Measurements from ENCODE around the gene KAT8. TPM values are rescaled to one million over a fixed set of nuclear protein-coding genes. Genes with fewer than 3 reads are reported as not detected.

The KAT8 gene
- total and polyA plus RNA-seq, 2 of the 13 experiments (the other 11 are each of a cell fraction or from before 2014, with no cell fraction given): 79.0 to 84.2 TPM

DNA sequence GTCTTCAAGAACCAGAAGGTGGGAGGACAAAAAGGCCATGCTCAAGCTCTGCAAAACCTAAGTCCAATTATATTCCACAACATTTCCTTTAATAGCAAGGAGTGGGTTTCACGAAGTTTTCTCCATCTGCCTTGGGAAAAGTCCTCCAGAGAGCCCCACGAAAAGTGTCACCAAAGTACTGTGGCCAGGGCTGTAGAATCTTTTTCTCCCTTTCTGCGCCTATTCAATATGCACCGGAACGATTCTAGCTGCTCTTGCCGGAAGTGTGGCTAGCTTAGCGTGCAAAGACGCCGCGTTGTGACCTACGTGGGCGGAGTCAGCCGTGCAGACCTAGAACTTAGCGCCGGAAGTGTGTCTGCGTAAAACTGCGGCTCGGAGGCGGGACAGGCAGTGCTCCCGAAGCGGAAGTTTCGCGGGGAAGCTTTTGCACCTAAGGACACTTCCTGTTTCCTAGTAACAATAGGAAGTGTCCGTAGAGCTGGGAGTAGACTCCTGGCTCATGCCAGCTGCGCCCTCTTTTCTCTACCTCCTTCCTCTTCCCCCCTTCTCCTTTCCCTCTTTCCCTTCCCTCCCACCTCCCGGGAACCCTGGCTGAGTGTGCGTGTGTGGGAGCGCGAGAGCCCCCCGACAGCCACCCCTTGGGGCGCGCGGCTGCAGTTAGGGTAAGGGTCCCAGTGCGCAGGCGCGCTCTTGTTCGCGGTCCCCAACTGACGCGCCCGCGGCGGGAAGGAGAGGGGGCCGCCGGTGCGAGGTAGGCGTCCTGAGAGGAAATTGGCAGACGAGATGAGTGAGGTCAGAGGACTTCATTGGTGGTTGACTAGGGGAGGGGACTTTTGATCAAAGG lies 43.3 kb upstream of the KAT8 start, which contains the start of the genes ZNF646 and ZNF668 (continued):
- TF ChIP-seq, protein P1, sequence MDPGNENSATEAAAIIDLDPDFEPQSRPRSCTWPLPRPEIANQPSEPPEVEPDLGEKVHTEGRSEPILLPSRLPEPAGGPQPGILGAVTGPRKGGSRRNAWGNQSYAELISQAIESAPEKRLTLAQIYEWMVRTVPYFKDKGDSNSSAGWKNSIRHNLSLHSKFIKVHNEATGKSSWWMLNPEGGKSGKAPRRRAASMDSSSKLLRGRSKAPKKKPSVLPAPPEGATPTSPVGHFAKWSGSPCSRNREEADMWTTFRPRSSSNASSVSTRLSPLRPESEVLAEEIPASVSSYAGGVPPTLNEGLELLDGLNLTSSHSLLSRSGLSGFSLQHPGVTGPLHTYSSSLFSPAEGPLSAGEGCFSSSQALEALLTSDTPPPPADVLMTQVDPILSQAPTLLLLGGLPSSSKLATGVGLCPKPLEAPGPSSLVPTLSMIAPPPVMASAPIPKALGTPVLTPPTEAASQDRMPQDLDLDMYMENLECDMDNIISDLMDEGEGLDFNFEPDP (CRISPR knock-in tag; conservative IDR thresholded peaks at IDR 0.05): peak; percentile 60; the same call in 1 of the 2 replicates
- 0 out of 2 replicates have a peak, but pooled peaks have one; percentile 33 for TF ChIP-seq ZNF746 (CRISPR knock-in tag; IDR thresholded peaks at IDR 0.05)
- TF ChIP-seq SP140L (CRISPR knock-in tag; IDR thresholded peaks at IDR 0.05; ENCODE audit: borderline replicate concordance): no peak; the same call in 1 of the 2 replicates
- TF ChIP-seq, protein P2, sequence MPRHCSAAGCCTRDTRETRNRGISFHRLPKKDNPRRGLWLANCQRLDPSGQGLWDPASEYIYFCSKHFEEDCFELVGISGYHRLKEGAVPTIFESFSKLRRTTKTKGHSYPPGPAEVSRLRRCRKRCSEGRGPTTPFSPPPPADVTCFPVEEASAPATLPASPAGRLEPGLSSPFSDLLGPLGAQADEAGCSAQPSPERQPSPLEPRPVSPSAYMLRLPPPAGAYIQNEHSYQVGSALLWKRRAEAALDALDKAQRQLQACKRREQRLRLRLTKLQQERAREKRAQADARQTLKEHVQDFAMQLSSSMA (CRISPR knock-in tag; IDR thresholded peaks at IDR 0.05): peak; percentile 100
- TF ChIP-seq SMARCE1 (IDR thresholded peaks at IDR 0.05; ENCODE audit: borderline replicate concordance): no peak
- no peak for TF ChIP-seq ZNF549 (CRISPR knock-in tag; IDR thresholded peaks at IDR 0.05)
- TF ChIP-seq, protein P3, sequence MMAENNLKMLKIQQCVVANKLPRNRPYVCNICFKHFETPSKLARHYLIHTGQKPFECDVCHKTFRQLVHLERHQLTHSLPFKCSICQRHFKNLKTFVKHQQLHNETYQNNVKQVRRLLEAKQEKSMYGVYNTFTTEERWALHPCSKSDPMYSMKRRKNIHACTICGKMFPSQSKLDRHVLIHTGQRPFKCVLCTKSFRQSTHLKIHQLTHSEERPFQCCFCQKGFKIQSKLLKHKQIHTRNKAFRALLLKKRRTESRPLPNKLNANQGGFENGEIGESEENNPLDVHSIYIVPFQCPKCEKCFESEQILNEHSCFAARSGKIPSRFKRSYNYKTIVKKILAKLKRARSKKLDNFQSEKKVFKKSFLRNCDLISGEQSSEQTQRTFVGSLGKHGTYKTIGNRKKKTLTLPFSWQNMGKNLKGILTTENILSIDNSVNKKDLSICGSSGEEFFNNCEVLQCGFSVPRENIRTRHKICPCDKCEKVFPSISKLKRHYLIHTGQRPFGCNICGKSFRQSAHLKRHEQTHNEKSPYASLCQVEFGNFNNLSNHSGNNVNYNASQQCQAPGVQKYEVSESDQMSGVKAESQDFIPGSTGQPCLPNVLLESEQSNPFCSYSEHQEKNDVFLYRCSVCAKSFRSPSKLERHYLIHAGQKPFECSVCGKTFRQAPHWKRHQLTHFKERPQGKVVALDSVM (CRISPR knock-in tag; IDR thresholded peaks at IDR 0.05): peak; percentile 53
- no peak; the same call in 1 of the 2 replicates for TF ChIP-seq PAX8 (CRISPR knock-in tag; IDR thresholded peaks at IDR 0.05; ENCODE audit: borderline replicate concordance)
- no peak for TF ChIP-seq CBX2 (IDR thresholded peaks at IDR 0.05; ENCODE audit: low read depth, low read length)
- no peak for TF ChIP-seq CBX2 (CRISPR knock-in tag; IDR thresholded peaks at IDR 0.05; ENCODE audit: low read depth)
- TF ChIP-seq, protein P4, sequence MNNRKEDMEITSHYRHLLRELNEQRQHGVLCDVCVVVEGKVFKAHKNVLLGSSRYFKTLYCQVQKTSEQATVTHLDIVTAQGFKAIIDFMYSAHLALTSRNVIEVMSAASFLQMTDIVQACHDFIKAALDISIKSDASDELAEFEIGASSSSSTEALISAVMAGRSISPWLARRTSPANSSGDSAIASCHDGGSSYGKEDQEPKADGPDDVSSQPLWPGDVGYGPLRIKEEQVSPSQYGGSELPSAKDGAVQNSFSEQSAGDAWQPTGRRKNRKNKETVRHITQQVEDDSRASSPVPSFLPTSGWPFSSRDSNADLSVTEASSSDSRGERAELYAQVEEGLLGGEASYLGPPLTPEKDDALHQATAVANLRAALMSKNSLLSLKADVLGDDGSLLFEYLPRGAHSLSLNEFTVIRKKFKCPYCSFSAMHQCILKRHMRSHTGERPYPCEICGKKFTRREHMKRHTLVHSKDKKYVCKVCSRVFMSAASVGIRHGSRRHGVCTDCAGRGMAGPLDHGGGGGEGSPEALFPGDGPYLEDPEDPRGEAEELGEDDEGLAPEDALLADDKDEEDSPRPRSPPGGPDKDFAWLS (CRISPR knock-in tag; IDR thresholded peaks at IDR 0.05; ENCODE audit: borderline replicate concordance): no peak; the same call in 1 of the 2 replicates
- TF ChIP-seq, protein P5, sequence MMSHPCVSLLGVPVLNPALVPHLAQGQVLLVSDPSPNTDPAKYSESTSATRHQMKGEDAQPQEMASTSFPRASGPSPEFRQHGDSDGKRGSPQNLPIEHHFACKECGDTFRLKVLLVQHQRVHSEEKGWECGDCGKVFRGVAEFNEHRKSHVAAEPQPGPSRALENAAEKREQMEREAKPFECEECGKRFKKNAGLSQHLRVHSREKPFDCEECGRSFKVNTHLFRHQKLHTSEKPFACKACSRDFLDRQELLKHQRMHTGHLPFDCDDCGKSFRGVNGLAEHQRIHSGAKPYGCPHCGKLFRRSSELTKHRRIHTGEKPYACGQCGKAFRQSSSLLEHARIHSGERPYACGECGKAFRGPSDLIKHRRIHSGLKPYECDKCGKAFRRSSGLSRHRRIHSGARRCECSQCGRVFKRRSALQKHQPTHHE (CRISPR knock-in tag; IDR thresholded peaks at IDR 0.05; ENCODE audit: borderline replicate concordance): no peak
- TF ChIP-seq NFIC (IDR thresholded peaks at IDR 0.05; ENCODE audit: low read length): peak; percentile 39; the same call in 1 of the 2 replicates
- peak; percentile 70; the same call in 1 of the 2 replicates for TF ChIP-seq SRF (IDR thresholded peaks at IDR 0.05; ENCODE audit: low read depth, low read length)
- TF ChIP-seq MED8 (CRISPR knock-in tag; IDR thresholded peaks at IDR 0.05; ENCODE audit: insufficient replicate concordance): peak; percentile 29
- 0 out of 2 replicates have a peak, but pooled peaks have one; percentile 18 for TF ChIP-seq ZNF484 (CRISPR knock-in tag; IDR thresholded peaks at IDR 0.05; ENCODE audit: borderline replicate concordance, low read depth)
- TF ChIP-seq, protein P6, sequence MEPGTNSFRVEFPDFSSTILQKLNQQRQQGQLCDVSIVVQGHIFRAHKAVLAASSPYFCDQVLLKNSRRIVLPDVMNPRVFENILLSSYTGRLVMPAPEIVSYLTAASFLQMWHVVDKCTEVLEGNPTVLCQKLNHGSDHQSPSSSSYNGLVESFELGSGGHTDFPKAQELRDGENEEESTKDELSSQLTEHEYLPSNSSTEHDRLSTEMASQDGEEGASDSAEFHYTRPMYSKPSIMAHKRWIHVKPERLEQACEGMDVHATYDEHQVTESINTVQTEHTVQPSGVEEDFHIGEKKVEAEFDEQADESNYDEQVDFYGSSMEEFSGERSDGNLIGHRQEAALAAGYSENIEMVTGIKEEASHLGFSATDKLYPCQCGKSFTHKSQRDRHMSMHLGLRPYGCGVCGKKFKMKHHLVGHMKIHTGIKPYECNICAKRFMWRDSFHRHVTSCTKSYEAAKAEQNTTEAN (CRISPR knock-in tag; conservative IDR thresholded peaks at IDR 0.05): peak; percentile 67; the same call in 1 of the 2 replicates
- no peak; the same call in 1 of the 2 replicates for TF ChIP-seq ZNF772 (CRISPR knock-in tag; IDR thresholded peaks at IDR 0.05)

All from HepG2 (cell line).